Neutrophil (primary cell): ENCODE data around the gene RSAD2.
"Not testable (repeated sequence)": the region's sequence is repeated elsewhere in the genome, so short reads cannot be mapped to it uniquely, and the experiment has no call there.

Experiments used
- H3K27ac ChIP-seq: fragments of 200-600 bp; sonication (generic); 2 replicates; pipeline ENCODE4 v1.5.1; 2016; ENCODE audit warnings: mild to moderate bottlenecking, moderate library complexity
- H3K27me3 ChIP-seq: fragments of 200-600 bp; sonication (generic); 2 replicates; pipeline ENCODE4 v1.6.0; 2016; ENCODE audit warnings: mild to moderate bottlenecking
- H3K36me3 ChIP-seq: fragments of 200-600 bp; sonication (generic); 2 replicates; pipeline ENCODE4 v1.5.1; 2017
- H3K4me1 ChIP-seq, 2 experiments: fragments of 200-600 bp in 1 of 2; sonication (generic) in 1 of 2; 1 replicate in 1 of 2; 2 replicates in 1 of 2; pipeline versions ENCODE4 v1.5.1 to v1.6.1; 2013 to 2016; ENCODE audit warnings: low read depth in 1 of 2, low read length in 1 of 2, mild to moderate bottlenecking in 1 of 2, moderate library complexity in 1 of 2; ENCODE audit not compliant: control insufficient read depth in 1 of 2, insufficient read depth in 1 of 2
- H3K4me3 ChIP-seq, 2 experiments: fragments of 200-600 bp in 1 of 2; sonication (generic) in 1 of 2; 1 replicate in 1 of 2; 2 replicates in 1 of 2; pipeline ENCODE4 v1.5.1; 2013 to 2016; ENCODE audit warnings: low read depth in 1 of 2, low read length in 1 of 2, mild to moderate bottlenecking in 1 of 2, moderate library complexity in 1 of 2
- H3K9me3 ChIP-seq: fragments of 200-600 bp; sonication (generic); 2 replicates; pipeline ENCODE4 v1.5.1; 2016
- CTCF ChIP-seq: fragments of 200-600 bp; sonication (generic); IDR thresholded peaks from 2 replicates; pipeline ENCODE4 v1.5.1; 2016; ENCODE audit warnings: antibody characterized with exemption

Gene RSAD2

GRCh38 chr2:6887751-6888192 lies 10.2 kb downstream of the RSAD2 start:
- TF ChIP-seq CTCF, result no peak
- Histone ChIP-seq H3K27me3 (no peaks in the 10 kb centered on the region), H3K9me3 (no peaks in the 10 kb centered on the region), H3K36me3 (no peaks in the 10 kb centered on the region), H3K4me1 (no peaks in the 10 kb centered on the region), H3K4me3 (no peak overlapping the region), H3K27ac (no peak overlapping the region)

- TF ChIP-seq CTCF, result no peak
- Histone ChIP-seq H3K27ac (no peak overlapping the region), H3K9me3 (no peaks in the 10 kb centered on the region), H3K36me3 (no peaks in the 10 kb centered on the region), H3K4me3 (no peak overlapping the region), H3K27me3 (no peaks in the 10 kb centered on the region), H3K4me1 (no peaks in the 10 kb centered on the region)
These were observed 11.1 kb downstream of the RSAD2 start for GRCh38 chr2:6888724-6889123.

GRCh38 chr2:6893876-6894482 lies 16.4 kb downstream of the RSAD2 start:
- no peaks in the 10 kb centered on the region for H3K4me1 ChIP-seq
- no peak overlapping the region for H3K4me3 ChIP-seq
- no peak for TF ChIP-seq CTCF
- H3K9me3 ChIP-seq, result no peaks in the 10 kb centered on the region
- no peak overlapping the region for H3K27ac ChIP-seq
- no peaks in the 10 kb centered on the region for H3K36me3 ChIP-seq
- H3K27me3 ChIP-seq, result no peaks in the 10 kb centered on the region

GRCh38 chr2:6896930-6897759 lies 19.6 kb downstream of the RSAD2 start:
- Histone ChIP-seq H3K4me1 (no peaks in the 10 kb centered on the region), H3K27ac (no peak overlapping the region), H3K36me3 (no peaks in the 10 kb centered on the region), H3K9me3 (no peaks in the 10 kb centered on the region), H3K4me3 (no peak overlapping the region), H3K27me3 (no peaks in the 10 kb centered on the region)
- peak; percentile 32 for TF ChIP-seq CTCF

- not testable (repeated sequence) for H3K4me1 ChIP-seq, H3K27ac ChIP-seq, H3K27me3 ChIP-seq, H3K9me3 ChIP-seq, H3K4me3 ChIP-seq, H3K36me3 ChIP-seq
These were observed 25.0 kb downstream of the RSAD2 start for GRCh38 chr2:6902581-6902980.

- H3K9me3 ChIP-seq, result no peaks in the 10 kb centered on the region
- no peaks in the 10 kb centered on the region for H3K36me3 ChIP-seq
- H3K4me1 ChIP-seq, result no peaks in the 10 kb centered on the region
- no peak for TF ChIP-seq CTCF
- no peak overlapping the region for H3K27ac ChIP-seq
- H3K27me3 ChIP-seq, result no peaks in the 10 kb centered on the region
- H3K4me3 ChIP-seq, result no peak overlapping the region
These were observed 28.1 kb downstream of the RSAD2 start for GRCh38 chr2:6905668-6906067.
